GM12891 (cell line): ENCODE results near the gene GNAO1.

Experiments used
- PAX5 ChIP-seq: IDR thresholded peaks from 2 replicates; pipeline ENCODE4 v1.6.1; 2011; ENCODE audit warnings: low read length, moderate library complexity, mild to moderate bottlenecking; ENCODE audit not compliant: insufficient read depth, severe bottlenecking
- POLR2A ChIP-seq: IDR thresholded peaks from 2 replicates; pipeline ENCODE4 v1.6.1; 2011; ENCODE audit warnings: low read depth, low read length, control low read depth
- POLR2AphosphoS5 ChIP-seq: IDR thresholded peaks from 2 replicates; pipeline ENCODE4 v1.6.1; 2011; ENCODE audit warnings: low read depth, low read length, control low read depth
- POU2F2 ChIP-seq: IDR thresholded peaks from 2 replicates; pipeline ENCODE4 v1.6.1; 2011; ENCODE audit warnings: low read depth, mild to moderate bottlenecking, control low read depth, low read length, moderate library complexity
- SPI1 ChIP-seq: IDR thresholded peaks from 2 replicates; pipeline ENCODE4 v1.6.1; 2011; ENCODE audit warnings: low read depth, low read length, control low read depth
- TAF1 ChIP-seq: IDR thresholded peaks from 2 replicates; pipeline ENCODE4 v1.6.1; 2011; ENCODE audit warnings: low read depth, low read length, control low read depth

DNA sequence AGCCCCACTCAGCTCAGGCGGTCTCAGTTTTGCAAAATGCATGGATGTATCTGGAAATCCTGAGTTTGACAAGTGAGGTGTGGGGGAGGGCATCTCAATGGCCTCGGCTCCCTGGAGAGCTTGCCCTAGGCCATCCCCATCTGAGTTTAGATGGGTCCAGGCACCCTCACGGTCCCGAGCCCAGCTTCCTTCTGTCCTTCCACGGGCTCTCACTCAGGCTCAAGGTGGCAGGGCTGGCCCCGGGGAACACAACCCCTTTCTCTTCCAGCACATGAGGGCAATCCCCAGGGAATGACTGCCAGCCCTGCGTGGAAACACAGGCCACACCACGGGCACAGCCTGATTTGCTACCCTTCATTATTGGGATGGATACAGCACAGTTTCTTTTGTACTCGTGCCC lies 175.7 kb downstream of the GNAO1 start:
- TF ChIP-seq POLR2A (no peak), TAF1 (no peak), POLR2AphosphoS5 (no peak), POU2F2 (no peak), SPI1 (no peak), PAX5 (no peak)
